Erythroblast (primary cell): ENCODE results near the gene CIT.

Experiments used
- GATA1 ChIP-seq: IDR thresholded peaks from 2 replicates; pipeline ENCODE4 v1.6.1; 2011; ENCODE audit warnings: low read depth, mild to moderate bottlenecking, control low read depth, low read length, moderate library complexity
- POLR2A ChIP-seq: IDR thresholded peaks from 2 replicates; pipeline ENCODE4 v1.6.1; 2011; ENCODE audit warnings: mild to moderate bottlenecking, low read length

DNA sequence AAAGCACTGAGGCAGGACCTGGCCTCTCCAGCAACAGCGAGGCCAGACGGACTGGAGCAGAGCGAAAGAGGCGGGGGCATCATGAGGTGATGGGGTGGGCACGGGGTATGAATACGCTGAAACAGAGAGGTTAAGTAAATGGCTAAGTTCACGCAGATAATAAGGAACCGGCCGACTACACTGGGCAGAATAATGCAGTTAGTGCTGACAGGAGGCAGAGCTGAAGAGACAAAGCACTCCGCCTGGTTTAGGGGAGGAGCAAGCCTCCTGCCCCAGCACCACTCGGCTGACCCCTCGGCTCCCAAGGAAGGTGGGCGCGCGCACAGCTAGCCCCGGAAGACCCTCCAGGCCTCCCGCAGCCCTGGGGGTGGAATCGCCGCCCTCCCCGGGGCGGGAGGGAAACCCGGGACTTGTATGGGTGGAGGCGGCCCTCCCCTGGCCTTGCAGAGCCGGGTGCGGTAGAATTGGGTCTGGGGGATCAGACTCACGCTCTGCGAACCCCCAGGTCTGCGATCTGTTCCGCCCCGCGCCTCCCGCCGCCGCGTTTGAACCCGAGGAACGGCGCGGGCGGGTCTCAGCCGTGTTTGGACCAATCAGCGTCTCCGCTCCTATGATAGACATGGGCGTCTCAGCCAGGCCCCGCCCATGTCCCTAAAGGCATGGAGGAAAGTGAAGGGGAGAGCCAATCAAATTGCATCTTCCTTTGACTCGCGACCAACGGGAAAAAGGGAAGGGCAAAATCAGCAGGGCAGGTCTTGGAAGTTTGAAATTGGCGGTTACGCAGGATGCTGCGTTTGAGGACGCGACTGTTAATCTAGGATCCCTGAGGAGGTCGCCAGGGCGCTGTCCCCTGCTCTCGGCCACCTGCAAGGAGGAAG lies at the start of gene CIT:
- TF ChIP-seq POLR2A (peak; percentile 88), GATA1 (no peak)
